Activated T-cell treated with anti-CD3 and anti-CD28 coated beads for 48 hours (primary cell): Measurements from ENCODE around the gene DENND5A.
"Not testable (repeated sequence)": the region's sequence is repeated elsewhere in the genome, so short reads cannot be mapped to it uniquely, and the experiment has no call there.

Experiments used
- DNase-seq: peaks from one replicate; pipeline ENCODE4 v3.0.0-alpha.2; 2020; ENCODE audit warnings: low read depth

DENND5A gene

GRCh38 chr11:9176136-9176535 is 89.0 kb downstream of the DENND5A start:
- no peak for DNase-seq

GRCh38 chr11:9172389-9172788 is 92.8 kb downstream of the DENND5A start:
- DNase-seq = no peak

- no peak for DNase-seq
These were observed 94.7 kb downstream of the DENND5A start for GRCh38 chr11:9170450-9170849.

- DNase-seq = no peak
These were observed 95.4 kb downstream of the DENND5A start for GRCh38 chr11:9169595-9170295.

GRCh38 chr11:9161991-9162390 is 103.2 kb downstream of the DENND5A start:
- not testable (repeated sequence) for DNase-seq

GRCh38 chr11:9160166-9160565 is 105.0 kb downstream of the DENND5A start:
- no peak for DNase-seq

- DNase-seq = no peak
These were observed 106.2 kb downstream of the DENND5A start for GRCh38 chr11:9158898-9159391.

GRCh38 chr11:9155930-9156329 is 109.2 kb downstream of the DENND5A start:
- DNase-seq = no peak

GRCh38 chr11:9153651-9154050 is 111.5 kb downstream of the DENND5A start:
- DNase-seq = no peak

GRCh38 chr11:9151631-9152030 is 113.5 kb downstream of the DENND5A start:
- no peak for DNase-seq

- no peak for DNase-seq
These were observed 114.2 kb downstream of the DENND5A start for GRCh38 chr11:9150926-9151325.

- no peak for DNase-seq
These were observed 114.6 kb downstream of the DENND5A start for GRCh38 chr11:9150501-9150900.

- no peak for DNase-seq
These were observed 116.4 kb downstream of the DENND5A start for GRCh38 chr11:9148727-9149126.

- no peak for DNase-seq
These were observed 117.1 kb downstream of the DENND5A start for GRCh38 chr11:9148035-9148434.

GRCh38 chr11:9146477-9146876 is 118.7 kb downstream of the DENND5A start:
- DNase-seq = no peak

- no peak for DNase-seq
These were observed 119.9 kb downstream of the DENND5A start for GRCh38 chr11:9145283-9145682.

- DNase-seq = no peak
These were observed 120.3 kb downstream of the DENND5A start for GRCh38 chr11:9144828-9145227.

- DNase-seq = no peak
These were observed 121.4 kb downstream of the DENND5A start for GRCh38 chr11:9143721-9144120.

- no peak for DNase-seq
These were observed 122.4 kb downstream of the DENND5A start for GRCh38 chr11:9142732-9143131.

GRCh38 chr11:9141186-9141585 is 124.0 kb downstream of the DENND5A start:
- no peak for DNase-seq

GRCh38 chr11:9139628-9140357 is 125.4 kb downstream of the DENND5A start:
- DNase-seq = no peak

GRCh38 chr11:9138612-9139579 is 126.3 kb downstream of the DENND5A start:
- no peak for DNase-seq
